GM19193 (cell line): ENCODE data around the gene IKZF3.

Experiments used
- POLR2A ChIP-seq: IDR thresholded peaks from 4 replicates; pipeline ENCODE4 v1.6.1; 2011; ENCODE audit not compliant: insufficient read depth, insufficient read length; ENCODE audit errors: extremely low read depth

Gene IKZF3

DNA sequence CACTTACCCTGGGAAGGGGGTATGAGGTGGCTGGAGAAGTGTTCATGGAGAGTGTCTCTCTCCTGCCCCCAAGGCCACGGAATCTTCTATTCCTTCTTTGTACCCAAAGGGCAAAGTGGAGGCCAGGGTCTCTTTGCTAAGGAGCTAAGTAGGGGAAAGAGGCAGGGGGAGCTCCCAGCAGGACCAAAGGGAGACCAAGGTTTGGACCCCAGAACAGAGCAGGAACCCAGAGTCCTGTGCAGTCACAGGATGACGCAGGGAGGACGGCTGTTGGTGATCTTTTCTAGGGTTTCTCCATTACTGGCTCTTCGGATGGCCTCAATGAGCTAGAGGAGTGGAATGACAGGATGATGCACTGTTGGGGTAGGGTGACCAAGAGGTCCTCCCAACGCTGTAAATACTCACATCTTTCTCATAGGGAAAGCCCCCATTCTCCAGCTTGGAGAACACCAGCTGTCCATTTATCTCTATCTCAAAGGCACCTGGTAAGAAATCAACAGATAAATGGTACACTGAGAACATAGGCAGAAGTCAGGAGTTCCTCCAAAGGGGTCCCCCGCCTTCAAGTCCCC is 134.7 kb downstream of the IKZF3 start:
- no peak for TF ChIP-seq POLR2A

GRCh38 chr17:39727556-39727955 is 136.6 kb downstream of the IKZF3 start:
- no peak for TF ChIP-seq POLR2A

GRCh38 chr17:39726617-39727016 is 137.5 kb downstream of the IKZF3 start:
- no peak for TF ChIP-seq POLR2A

- TF ChIP-seq POLR2A, result no peak
Observed at GRCh38 chr17:39724731-39725130, 139.4 kb downstream of the IKZF3 start.

- TF ChIP-seq POLR2A, result no peak
Observed at GRCh38 chr17:39722965-39723848, 140.9 kb downstream of the IKZF3 start.

- no peak for TF ChIP-seq POLR2A
Observed at GRCh38 chr17:39722104-39722503, 142.0 kb downstream of the IKZF3 start.

GRCh38 chr17:39719563-39720355 is 144.4 kb downstream of the IKZF3 start:
- TF ChIP-seq POLR2A, result no peak

GRCh38 chr17:39717660-39718059 is 146.5 kb downstream of the IKZF3 start:
- no peak for TF ChIP-seq POLR2A

GRCh38 chr17:39716879-39717536 is 147.1 kb downstream of the IKZF3 start:
- TF ChIP-seq POLR2A, result no peak

DNA sequence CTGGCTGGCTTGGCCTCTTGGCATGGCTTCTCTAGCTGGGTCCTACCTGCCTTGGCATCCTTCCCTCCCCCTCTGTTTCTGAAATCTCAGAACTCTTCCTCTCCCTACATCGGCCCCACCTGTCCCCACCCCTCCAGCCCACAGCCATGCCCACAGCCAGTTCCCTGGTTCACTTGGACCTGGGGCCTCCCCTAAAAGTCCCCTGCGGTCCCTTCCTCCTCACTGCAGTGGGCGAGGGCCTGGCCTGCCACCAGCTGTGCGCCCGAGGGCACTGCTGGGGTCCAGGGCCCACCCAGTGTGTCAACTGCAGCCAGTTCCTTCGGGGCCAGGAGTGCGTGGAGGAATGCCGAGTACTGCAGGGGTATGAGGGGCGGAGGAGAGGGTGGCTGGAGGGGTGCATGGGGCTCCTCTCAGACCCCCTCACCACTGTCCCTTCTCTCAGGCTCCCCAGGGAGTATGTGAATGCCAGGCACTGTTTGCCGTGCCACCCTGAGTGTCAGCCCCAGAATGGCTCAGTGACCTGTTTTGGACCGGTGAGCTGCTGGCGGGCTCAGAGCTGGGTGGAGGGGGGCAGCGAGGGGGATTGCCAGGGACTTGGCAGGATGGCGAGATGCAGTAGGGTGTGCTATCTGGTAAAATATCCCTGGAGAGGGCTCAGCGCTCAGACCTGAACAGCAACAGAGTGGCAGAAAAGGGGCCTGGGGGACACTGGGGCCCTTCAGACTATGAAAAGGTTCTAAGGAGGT is 147.9 kb downstream of the IKZF3 start:
- no peak for TF ChIP-seq POLR2A

- TF ChIP-seq POLR2A, result no peak
Observed at GRCh38 chr17:39715375-39716072, 148.6 kb downstream of the IKZF3 start.

DNA sequence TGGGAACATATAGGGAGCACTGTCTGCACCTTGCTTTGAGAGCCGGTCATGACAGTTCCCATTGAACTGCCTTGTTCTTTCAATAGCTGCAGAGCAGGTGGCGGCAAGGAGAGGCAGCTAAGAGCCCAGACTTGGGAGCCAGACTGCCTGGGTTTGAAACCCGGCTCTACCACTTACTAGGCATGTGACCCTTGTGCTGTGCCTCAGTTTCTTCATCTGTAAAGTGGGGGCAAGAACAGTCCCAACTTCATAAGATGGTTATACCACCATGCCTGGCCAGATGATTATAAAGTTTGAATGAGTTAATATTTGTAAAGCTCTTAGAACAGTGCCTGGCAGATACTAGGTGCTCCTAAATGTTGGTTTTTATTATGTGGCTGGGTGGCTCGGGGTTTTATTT is 149.9 kb downstream of the IKZF3 start:
- no peak for TF ChIP-seq POLR2A

GRCh38 chr17:39711851-39712250 is 152.3 kb downstream of the IKZF3 start:
- TF ChIP-seq POLR2A, result no peak
